K562 (cell line): ENCODE data around the gene TBX19. TPM values are rescaled to one million over a fixed set of nuclear protein-coding genes. Genes with fewer than 3 reads are reported as not detected.

Source experiments
- IRF2 ChIP-seq: sonication (generic); formaldehyde crosslinking; IDR thresholded peaks from 2 replicates; pipeline ENCODE4 v1.8.1; 2022; ENCODE audit warnings: mild to moderate bottlenecking, missing genetic modification reagents
- KAT8 ChIP-seq: fragments of 450-650 bp; IDR thresholded peaks from 2 replicates; pipeline ENCODE4 v1.6.1; 2016; ENCODE audit warnings: low read depth, mild to moderate bottlenecking
- NR2C1 ChIP-seq, 2 experiments: fragments of 450-650 bp; IDR thresholded peaks; 2 replicates each; pipeline ENCODE4 v1.6.1; 2017; ENCODE audit warnings: mild to moderate bottlenecking in 2 of 2, antibody characterized with exemption in 1 of 2, inconsistent platforms in 1 of 2, missing compliant biosample characterization in 1 of 2, missing genetic modification characterization in 1 of 2
- NRF1 ChIP-seq, 2 experiments: fragments of 450-650 bp; IDR thresholded peaks in 1 of 2; conservative IDR thresholded peaks in 1 of 2; 2 replicates each; pipeline ENCODE4 v1.6.1; 2014; ENCODE audit warnings: mild to moderate bottlenecking in 2 of 2
- STAT5A ChIP-seq: IDR thresholded peaks from 2 replicates; pipeline ENCODE4 v1.6.1; 2012; ENCODE audit warnings: low read length, inconsistent platforms, borderline replicate concordance
- ZNF77 ChIP-seq: fragments of 250-450 bp; sonication (Bioruptor Pico); IDR thresholded peaks from 2 replicates; pipeline ENCODE4 v1.5.0; 2020
- ZZZ3 ChIP-seq: fragments of 450-650 bp; IDR thresholded peaks from 2 replicates; pipeline ENCODE4 v1.6.1; 2016; ENCODE audit warnings: antibody characterized with exemption, mild to moderate bottlenecking, moderate library complexity
- polyA plus RNA-seq, 8 experiments: library from polyadenylated mRNA; depleted of rRNA in 4 of 8; stranded (reverse) in 5 of 8; unstranded in 3 of 8; fragments of >200 nt; fragmentation: Nextera tagmentation in 2 of 8; fragmentation: Illumina TruSeq in 1 of 8; extraction: Ambion mirVana in 2 of 8; extraction: Trizol in 1 of 8; gene quantifications; 2 replicates each; pipeline versions ENCODE4 v1.2.1 to v1.2.3, GENCODE V29; 2011 to 2014; ENCODE audit warnings: inconsistent platforms in 1 of 8, missing spikeins in 1 of 8
- total RNA-seq, 7 experiments: library from RNA; depleted of rRNA in 6 of 7; stranded (reverse); fragments of >200 nt in 6 of 7; fragmentation: Illumina TruSeq in 2 of 7; extraction: Trizol in 2 of 7; gene quantifications; 2 replicates each; pipeline versions ENCODE4 v1.2.1 to v1.2.3, GENCODE V29; 2011 to 2021; ENCODE audit warnings: low replicate concordance in 1 of 7
- TF ChIP-seq, protein P1 (sequence below): sonication (generic); formaldehyde crosslinking; IDR thresholded peaks from 2 replicates; pipeline ENCODE4 v1.8.0; 2022; ENCODE audit warnings: mild to moderate bottlenecking, low read depth, missing genetic modification reagents
- TF ChIP-seq, protein P2 (sequence below): fragments of 250-450 bp; sonication (Bioruptor Pico); IDR thresholded peaks from 2 replicates; pipeline ENCODE4 v1.5.0; 2022; ENCODE audit warnings: mild to moderate bottlenecking
- TF ChIP-seq, protein P3 (sequence below): fragments of 250-450 bp; sonication (Bioruptor Pico); IDR thresholded peaks from 2 replicates; pipeline ENCODE4 v1.8.0; 2022; ENCODE audit warnings: inconsistent platforms
- TF ChIP-seq, protein P4 (sequence below): fragments of 450-650 bp; IDR thresholded peaks from 2 replicates; pipeline ENCODE4 v1.6.1; 2016; ENCODE audit warnings: low read depth
- TF ChIP-seq, protein P5 (sequence below), 2 experiments: fragments of 450-650 bp in 1 of 2; sonication (generic) in 1 of 2; formaldehyde crosslinking; conservative IDR thresholded peaks; 2 replicates each; pipeline versions ENCODE4 v1.4.0 to v1.8.1; 2020 to 2022; ENCODE audit warnings: mild to moderate bottlenecking in 1 of 2, missing genetic modification reagents in 1 of 2

Gene TBX19
- total and polyA plus RNA-seq, 9 of the 15 experiments (the other 6 are each of a cell fraction or from before 2014, with no cell fraction given): 0.32 to 3.1 (median 0.95) TPM

DNA sequence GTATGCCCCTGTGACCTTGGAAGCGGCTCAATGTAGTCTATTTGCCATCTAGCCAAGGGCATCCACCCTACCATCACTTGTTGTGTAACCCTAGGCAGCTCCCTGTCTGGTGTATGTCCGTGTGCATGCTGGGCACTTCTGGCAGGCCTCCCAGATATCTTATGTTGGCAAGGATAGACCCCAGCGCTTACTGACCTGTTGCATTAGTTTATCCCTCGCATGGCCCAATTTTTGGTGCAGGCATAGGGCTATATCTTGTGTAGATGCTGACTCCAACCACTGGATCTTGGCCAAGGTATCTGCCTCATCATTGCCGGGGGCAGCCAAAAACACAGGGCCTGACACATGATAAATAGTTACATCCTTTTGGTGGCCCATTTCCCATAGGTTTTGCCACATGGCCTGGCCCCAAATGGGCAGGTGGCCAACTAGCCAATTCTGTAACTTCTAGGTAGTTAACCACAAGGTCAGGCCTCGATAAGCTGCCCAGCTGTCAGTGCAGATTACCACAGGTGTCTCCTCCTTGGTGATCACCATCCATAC is 14.0 kb upstream of the TBX19 start (continued):
- TF ChIP-seq, protein P1, sequence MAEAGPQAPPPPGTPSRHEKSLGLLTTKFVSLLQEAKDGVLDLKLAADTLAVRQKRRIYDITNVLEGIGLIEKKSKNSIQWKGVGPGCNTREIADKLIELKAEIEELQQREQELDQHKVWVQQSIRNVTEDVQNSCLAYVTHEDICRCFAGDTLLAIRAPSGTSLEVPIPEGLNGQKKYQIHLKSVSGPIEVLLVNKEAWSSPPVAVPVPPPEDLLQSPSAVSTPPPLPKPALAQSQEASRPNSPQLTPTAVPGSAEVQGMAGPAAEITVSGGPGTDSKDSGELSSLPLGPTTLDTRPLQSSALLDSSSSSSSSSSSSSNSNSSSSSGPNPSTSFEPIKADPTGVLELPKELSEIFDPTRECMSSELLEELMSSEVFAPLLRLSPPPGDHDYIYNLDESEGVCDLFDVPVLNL (CRISPR knock-in tag): no peak
- TF ChIP-seq STAT5A (no peak), NR2C1 (IDR thresholded peaks at IDR 0.05) (no peak), NR2C1 (tag; IDR thresholded peaks at IDR 0.05) (no peak), ZZZ3 (no peak), NRF1 (conservative IDR thresholded peaks at IDR 0.05 in 1 of 2, IDR thresholded peaks at IDR 0.05 in 1 of 2) (no peak), KAT8 (no peak), ZNF77 (CRISPR knock-in tag) (no peak), IRF2 (CRISPR knock-in tag) (no peak)
- TF ChIP-seq, protein P2, sequence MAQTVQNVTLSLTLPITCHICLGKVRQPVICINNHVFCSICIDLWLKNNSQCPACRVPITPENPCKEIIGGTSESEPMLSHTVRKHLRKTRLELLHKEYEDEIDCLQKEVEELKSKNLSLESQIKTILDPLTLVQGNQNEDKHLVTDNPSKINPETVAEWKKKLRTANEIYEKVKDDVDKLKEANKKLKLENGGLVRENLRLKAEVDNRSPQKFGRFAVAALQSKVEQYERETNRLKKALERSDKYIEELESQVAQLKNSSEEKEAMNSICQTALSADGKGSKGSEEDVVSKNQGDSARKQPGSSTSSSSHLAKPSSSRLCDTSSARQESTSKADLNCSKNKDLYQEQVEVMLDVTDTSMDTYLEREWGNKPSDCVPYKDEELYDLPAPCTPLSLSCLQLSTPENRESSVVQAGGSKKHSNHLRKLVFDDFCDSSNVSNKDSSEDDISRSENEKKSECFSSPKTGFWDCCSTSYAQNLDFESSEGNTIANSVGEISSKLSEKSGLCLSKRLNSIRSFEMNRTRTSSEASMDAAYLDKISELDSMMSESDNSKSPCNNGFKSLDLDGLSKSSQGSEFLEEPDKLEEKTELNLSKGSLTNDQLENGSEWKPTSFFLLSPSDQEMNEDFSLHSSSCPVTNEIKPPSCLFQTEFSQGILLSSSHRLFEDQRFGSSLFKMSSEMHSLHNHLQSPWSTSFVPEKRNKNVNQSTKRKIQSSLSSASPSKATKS (CRISPR knock-in tag): no peak
- TF ChIP-seq, protein P3, sequence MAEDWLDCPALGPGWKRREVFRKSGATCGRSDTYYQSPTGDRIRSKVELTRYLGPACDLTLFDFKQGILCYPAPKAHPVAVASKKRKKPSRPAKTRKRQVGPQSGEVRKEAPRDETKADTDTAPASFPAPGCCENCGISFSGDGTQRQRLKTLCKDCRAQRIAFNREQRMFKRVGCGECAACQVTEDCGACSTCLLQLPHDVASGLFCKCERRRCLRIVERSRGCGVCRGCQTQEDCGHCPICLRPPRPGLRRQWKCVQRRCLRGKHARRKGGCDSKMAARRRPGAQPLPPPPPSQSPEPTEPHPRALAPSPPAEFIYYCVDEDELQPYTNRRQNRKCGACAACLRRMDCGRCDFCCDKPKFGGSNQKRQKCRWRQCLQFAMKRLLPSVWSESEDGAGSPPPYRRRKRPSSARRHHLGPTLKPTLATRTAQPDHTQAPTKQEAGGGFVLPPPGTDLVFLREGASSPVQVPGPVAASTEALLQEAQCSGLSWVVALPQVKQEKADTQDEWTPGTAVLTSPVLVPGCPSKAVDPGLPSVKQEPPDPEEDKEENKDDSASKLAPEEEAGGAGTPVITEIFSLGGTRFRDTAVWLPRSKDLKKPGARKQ (CRISPR knock-in tag): no peak
- TF ChIP-seq, protein P4, sequence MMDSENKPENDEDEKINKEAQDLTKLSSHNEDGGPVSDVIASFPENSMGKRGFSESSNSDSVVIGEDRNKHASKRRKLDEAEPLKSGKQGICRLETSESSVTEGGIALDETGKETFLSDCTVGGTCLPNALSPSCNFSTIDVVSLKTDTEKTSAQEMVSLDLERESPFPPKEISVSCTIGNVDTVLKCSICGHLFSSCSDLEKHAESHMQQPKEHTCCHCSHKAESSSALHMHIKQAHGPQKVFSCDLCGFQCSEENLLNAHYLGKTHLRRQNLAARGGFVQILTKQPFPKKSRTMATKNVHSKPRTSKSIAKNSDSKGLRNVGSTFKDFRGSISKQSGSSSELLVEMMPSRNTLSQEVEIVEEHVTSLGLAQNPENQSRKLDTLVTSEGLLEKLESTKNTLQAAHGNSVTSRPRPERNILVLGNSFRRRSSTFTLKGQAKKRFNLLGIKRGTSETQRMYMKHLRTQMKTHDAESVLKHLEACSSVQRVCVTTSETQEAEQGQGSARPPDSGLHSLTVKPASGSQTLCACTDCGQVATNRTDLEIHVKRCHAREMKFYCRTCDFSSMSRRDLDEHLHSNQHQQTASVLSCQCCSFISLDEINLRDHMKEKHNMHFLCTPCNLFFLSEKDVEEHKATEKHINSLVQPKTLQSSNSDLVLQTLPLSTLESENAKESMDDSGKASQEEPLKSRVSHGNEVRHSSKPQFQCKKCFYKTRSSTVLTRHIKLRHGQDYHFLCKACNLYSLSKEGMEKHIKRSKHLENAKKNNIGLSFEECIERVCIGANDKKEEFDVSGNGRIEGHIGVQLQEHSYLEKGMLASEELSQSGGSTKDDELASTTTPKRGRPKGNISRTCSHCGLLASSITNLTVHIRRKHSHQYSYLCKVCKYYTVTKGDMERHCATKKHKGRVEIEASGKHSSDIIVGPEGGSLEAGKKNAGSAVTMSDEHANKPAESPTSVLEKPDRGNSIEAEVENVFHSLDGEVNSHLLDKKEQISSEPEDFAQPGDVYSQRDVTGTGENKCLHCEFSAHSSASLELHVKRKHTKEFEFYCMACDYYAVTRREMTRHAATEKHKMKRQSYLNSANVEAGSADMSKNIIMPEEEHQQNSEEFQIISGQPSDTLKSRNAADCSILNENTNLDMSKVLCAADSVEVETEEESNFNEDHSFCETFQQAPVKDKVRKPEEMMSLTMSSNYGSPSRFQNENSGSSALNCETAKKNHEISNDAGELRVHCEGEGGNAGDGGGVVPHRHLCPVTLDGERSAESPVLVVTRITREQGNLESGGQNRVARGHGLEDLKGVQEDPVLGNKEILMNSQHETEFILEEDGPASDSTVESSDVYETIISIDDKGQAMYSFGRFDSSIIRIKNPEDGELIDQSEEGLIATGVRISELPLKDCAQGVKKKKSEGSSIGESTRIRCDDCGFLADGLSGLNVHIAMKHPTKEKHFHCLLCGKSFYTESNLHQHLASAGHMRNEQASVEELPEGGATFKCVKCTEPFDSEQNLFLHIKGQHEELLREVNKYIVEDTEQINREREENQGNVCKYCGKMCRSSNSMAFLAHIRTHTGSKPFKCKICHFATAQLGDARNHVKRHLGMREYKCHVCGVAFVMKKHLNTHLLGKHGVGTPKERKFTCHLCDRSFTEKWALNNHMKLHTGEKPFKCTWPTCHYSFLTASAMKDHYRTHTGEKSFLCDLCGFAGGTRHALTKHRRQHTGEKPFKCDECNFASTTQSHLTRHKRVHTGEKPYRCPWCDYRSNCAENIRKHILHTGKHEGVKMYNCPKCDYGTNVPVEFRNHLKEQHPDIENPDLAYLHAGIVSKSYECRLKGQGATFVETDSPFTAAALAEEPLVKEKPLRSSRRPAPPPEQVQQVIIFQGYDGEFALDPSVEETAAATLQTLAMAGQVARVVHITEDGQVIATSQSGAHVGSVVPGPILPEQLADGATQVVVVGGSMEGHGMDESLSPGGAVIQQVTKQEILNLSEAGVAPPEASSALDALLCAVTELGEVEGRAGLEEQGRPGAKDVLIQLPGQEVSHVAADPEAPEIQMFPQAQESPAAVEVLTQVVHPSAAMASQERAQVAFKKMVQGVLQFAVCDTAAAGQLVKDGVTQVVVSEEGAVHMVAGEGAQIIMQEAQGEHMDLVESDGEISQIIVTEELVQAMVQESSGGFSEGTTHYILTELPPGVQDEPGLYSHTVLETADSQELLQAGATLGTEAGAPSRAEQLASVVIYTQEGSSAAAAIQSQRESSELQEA: no peak
- TF ChIP-seq, protein P5, sequence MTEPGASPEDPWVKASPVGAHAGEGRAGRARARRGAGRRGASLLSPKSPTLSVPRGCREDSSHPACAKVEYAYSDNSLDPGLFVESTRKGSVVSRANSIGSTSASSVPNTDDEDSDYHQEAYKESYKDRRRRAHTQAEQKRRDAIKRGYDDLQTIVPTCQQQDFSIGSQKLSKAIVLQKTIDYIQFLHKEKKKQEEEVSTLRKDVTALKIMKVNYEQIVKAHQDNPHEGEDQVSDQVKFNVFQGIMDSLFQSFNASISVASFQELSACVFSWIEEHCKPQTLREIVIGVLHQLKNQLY (CRISPR knock-in tag; conservative IDR thresholded peaks at IDR 0.05): no peak
